Hepatocyte (in vitro differentiated cells): ENCODE measurements around the gene GALT.

Experiments
- EZH2phosphoT487 ChIP-seq: fragments of 200-600 bp; sonication (generic); IDR thresholded peaks from one replicate; pipeline ENCODE4 v1.6.1; 2018; ENCODE audit warnings: antibody characterized with exemption, mild to moderate bottlenecking, low read depth, moderate library complexity; ENCODE audit not compliant: unreplicated experiment, severe bottlenecking
- TF ChIP-seq, protein P1 (sequence below): fragments of 200-600 bp; sonication (generic); IDR thresholded peaks from 2 replicates; pipeline ENCODE4 v1.5.1; 2016; ENCODE audit warnings: antibody characterized with exemption, mild to moderate bottlenecking; ENCODE audit not compliant: poor library complexity

DNA sequence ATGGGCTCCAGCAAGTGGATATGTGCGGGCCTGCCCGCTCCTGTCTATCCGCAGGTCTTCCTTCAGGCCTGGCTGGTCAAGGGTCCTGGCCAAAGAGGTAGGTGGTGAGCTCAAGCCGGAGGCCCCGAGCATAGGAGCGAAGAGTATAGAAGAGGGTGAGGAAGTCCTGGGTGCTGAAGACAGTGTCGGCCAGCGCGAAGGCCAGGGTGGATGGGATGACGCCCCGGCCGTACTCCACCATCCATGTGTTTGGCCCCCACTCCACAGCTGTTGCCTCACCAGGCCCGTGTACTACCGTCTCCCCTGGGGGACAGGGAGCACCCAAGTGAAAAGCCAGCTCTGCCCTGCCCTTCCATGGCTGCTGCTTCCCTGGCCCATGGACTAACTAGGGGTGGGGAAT, 10.9 kb upstream of the GALT start:
- TF ChIP-seq, protein P1, sequence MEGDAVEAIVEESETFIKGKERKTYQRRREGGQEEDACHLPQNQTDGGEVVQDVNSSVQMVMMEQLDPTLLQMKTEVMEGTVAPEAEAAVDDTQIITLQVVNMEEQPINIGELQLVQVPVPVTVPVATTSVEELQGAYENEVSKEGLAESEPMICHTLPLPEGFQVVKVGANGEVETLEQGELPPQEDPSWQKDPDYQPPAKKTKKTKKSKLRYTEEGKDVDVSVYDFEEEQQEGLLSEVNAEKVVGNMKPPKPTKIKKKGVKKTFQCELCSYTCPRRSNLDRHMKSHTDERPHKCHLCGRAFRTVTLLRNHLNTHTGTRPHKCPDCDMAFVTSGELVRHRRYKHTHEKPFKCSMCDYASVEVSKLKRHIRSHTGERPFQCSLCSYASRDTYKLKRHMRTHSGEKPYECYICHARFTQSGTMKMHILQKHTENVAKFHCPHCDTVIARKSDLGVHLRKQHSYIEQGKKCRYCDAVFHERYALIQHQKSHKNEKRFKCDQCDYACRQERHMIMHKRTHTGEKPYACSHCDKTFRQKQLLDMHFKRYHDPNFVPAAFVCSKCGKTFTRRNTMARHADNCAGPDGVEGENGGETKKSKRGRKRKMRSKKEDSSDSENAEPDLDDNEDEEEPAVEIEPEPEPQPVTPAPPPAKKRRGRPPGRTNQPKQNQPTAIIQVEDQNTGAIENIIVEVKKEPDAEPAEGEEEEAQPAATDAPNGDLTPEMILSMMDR: no peak
- no peak for TF ChIP-seq EZH2phosphoT487
